Activated T-cell treated with anti-CD3 and anti-CD28 coated beads for 48 hours (primary cell): ENCODE results near the gene PPP1R3D.

Source experiments
- DNase-seq: peaks from one replicate; pipeline ENCODE4 v3.0.0-alpha.2; 2020; ENCODE audit warnings: low read depth

The PPP1R3D gene

GRCh38 chr20:59948828-59949720, 9.0 kb upstream of the PPP1R3D start:
- no peak for DNase-seq

- no peak for DNase-seq
These were observed 8.1 kb upstream of the PPP1R3D start for GRCh38 chr20:59948212-59948611.

- DNase-seq = no peak
These were observed 7.3 kb upstream of the PPP1R3D start for GRCh38 chr20:59947376-59947775.

- no peak for DNase-seq
These were observed 5.6 kb upstream of the PPP1R3D start for GRCh38 chr20:59945731-59946130.

- no peak for DNase-seq
These were observed 5.1 kb upstream of the PPP1R3D start for GRCh38 chr20:59945175-59945574.

- DNase-seq = no peak
These were observed 4.6 kb upstream of the PPP1R3D start for GRCh38 chr20:59944726-59945125.

GRCh38 chr20:59942245-59942644, 2.1 kb upstream of the PPP1R3D start:
- no peak for DNase-seq

GRCh38 chr20:59940956-59941294, 820 bp upstream of the PPP1R3D start:
- no peak for DNase-seq

GRCh38 chr20:59939879-59940128, 301 bp downstream of the PPP1R3D start:
- DNase-seq = no peak

GRCh38 chr20:59939052-59939878, 840 bp downstream of the PPP1R3D start:
- no peak for DNase-seq

- no peak for DNase-seq
These were observed 1.4 kb downstream of the PPP1R3D start for GRCh38 chr20:59938696-59939051.

GRCh38 chr20:59938221-59938620, 1.9 kb downstream of the PPP1R3D start:
- DNase-seq = no peak

GRCh38 chr20:59937150-59937549, 3.0 kb downstream of the PPP1R3D start:
- no peak for DNase-seq

GRCh38 chr20:59936409-59936808, 3.7 kb downstream of the PPP1R3D start:
- no peak for DNase-seq

- no peak for DNase-seq
These were observed 4.5 kb downstream of the PPP1R3D start for GRCh38 chr20:59935457-59936185.

GRCh38 chr20:59933849-59934585, 6.1 kb downstream of the PPP1R3D start:
- DNase-seq = peak; percentile 79

GRCh38 chr20:59933296-59933848, 6.7 kb downstream of the PPP1R3D start, which contains the start of gene SYCP2:
TSS of gene SYCP2 (minus strand) at chr20:59933637. CDS start at chr20:59922413, 11,224 bp downstream.
- DNase-seq = peak; percentile 58

GRCh38 chr20:59932616-59933295, 7.3 kb downstream of the PPP1R3D start:
- no peak for DNase-seq

- no peak for DNase-seq
These were observed 8.4 kb downstream of the PPP1R3D start for GRCh38 chr20:59931511-59932312.

- DNase-seq = no peak
These were observed 14.2 kb downstream of the PPP1R3D start for GRCh38 chr20:59925899-59926298.
